Testis (tissue), 2 donors: ENCODE results near the gene TBX1.

Experiments
- POLR2A ChIP-seq: fragments of 450-650 bp; IDR thresholded peaks from one replicate; pipeline ENCODE4 v1.6.1; 2017; ENCODE audit warnings: antibody characterized with exemption, mild to moderate bottlenecking, moderate library complexity
- TF ChIP-seq, protein P1 (sequence below), 3 experiments: fragments of 450-650 bp in 2 of 3; fragments of 200-600 bp in 1 of 3; sonication (generic) in 1 of 3; IDR thresholded peaks; one replicate each; pipeline ENCODE4 v1.5.1; 2016 to 2019; ENCODE audit warnings: antibody characterized with exemption in 3 of 3, mild to moderate bottlenecking in 2 of 3, moderate library complexity in 1 of 3

DNA sequence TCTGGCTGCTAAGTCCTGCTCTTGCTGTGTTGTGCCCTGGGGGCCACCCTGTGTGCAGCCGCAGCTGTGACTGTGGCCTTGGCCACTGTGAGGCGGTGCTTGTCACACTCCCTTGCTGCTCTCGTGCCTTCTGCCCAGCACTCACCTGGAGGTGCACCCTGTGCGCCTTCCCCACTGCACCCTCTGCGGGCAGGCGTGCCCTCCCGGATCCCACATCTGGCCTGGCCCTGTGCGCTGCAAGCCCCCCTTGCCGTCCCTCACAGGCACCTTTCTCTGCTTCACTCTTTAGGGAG, 27.2 kb downstream of the TBX1 start:
- TF ChIP-seq POLR2A: no peak
- TF ChIP-seq, protein P1, sequence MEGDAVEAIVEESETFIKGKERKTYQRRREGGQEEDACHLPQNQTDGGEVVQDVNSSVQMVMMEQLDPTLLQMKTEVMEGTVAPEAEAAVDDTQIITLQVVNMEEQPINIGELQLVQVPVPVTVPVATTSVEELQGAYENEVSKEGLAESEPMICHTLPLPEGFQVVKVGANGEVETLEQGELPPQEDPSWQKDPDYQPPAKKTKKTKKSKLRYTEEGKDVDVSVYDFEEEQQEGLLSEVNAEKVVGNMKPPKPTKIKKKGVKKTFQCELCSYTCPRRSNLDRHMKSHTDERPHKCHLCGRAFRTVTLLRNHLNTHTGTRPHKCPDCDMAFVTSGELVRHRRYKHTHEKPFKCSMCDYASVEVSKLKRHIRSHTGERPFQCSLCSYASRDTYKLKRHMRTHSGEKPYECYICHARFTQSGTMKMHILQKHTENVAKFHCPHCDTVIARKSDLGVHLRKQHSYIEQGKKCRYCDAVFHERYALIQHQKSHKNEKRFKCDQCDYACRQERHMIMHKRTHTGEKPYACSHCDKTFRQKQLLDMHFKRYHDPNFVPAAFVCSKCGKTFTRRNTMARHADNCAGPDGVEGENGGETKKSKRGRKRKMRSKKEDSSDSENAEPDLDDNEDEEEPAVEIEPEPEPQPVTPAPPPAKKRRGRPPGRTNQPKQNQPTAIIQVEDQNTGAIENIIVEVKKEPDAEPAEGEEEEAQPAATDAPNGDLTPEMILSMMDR (IDR thresholded peaks at IDR 0.05): no peak
